GM21390 (cell line): ENCODE measurements around the gene MRNIP.
A peak's percentile ranks its signal among the peaks of the same experiment; 100 is the strongest.

Source experiments
- ATAC-seq: cut with Tn5 transposase; IDR thresholded peaks from one replicate; pipeline ENCODE4 v1.9.1; 2021; ENCODE audit not compliant: unreplicated experiment

Gene MRNIP

DNA sequence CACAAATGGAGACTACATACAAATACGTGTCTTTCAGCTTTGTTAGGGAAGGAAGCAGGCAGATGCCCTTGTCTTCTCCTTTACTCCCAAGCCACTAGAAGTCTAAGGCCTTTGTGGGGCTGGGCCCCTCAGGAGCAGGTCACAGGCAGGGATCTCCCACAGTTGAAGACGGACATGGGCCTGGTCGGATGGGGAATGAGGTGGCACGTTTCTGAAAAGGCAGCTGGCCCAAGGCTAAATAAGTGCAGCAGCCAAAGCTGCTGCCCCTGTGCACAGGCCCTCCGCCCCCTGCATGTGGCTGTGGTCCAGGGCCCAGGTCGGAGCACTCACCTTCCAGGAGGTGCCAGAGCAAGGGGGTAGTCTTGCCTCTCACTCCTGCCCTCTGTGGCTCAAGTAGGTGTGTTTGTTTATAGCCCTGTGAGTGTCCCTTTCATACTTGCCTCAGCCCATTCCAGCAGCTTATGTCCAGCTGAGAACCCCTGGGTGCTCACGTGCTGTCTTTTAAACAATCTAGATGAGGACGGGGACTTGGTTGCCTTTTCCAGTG lies 36.1 kb downstream of the MRNIP start:
- ATAC-seq: no peak

GRCh38 chr5:179822059-179822432 lies 36.6 kb downstream of the MRNIP start:
- no peak for ATAC-seq

DNA sequence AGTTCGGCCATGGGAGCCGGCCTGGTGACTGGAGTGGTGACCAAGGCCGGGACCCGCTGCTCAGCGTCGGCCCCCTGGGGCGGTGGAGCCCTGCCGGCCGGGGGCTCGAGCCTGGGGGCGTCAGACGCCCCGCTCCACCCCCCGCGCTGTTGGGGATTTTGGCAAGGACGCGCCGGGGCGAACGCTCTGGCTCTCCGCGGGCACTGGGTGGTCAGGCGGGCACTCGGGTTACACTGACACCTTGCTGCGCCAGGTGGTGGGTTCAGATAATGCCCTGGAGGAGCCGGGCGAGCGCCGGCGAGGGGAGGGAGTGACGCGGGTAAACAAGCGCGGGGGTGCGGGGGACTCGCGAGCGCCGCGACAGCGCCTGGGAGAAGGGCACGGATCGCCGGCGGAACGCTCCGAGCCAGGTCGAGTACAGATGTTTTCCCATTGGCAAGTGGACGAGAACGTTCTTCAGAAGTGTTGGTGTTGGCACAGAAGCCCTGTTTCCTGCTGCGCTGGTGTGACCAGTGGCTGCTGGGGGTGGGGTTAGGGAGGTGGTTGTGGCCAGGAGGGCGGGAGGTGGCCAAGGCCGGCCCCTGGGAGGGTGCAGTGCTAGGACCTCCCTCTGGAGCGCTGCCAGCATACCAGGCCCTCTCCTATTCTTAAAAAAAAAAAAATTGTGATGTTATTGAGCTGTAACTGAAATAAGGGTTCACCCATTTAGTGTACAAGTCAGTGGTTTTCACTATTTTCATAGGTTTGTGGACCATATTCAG lies 37.1 kb downstream of the MRNIP start:
- peak; percentile 50 for ATAC-seq

DNA sequence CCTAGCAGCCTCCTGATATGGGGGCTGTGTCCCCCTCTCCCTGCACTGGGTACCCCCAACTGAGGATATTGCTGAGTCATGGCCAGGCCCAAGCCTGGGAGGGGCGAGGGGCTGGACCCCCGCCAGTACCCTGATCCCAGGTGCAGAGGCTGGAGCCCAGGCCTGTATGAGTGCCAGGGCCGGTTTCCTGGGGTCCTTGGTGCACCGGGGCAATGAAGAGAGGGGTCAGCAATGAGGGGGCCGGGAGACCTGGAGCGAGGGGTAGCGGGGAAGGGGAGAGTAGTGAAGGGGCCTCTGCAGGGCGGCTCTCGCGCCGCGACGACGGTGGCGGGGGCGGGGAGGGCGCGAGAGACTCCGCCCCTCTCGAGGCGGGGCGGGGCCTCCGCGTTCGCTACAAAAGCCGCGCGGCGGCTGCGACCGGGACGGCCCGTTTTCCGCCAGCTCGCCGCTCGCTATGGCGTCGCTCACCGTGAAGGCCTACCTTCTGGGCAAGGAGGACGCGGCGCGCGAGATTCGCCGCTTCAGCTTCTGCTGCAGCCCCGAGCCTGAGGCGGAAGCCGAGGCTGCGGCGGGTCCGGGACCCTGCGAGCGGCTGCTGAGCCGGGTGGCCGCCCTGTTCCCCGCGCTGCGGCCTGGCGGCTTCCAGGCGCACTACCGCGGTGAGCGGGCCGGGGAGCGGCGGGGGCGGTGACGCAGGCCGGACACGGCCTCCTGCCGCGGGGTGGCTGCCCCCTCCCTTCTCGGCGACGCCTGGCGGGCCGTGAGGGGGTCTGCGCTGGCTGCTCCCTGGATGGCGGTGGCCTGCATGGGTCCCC lies 37.9 kb downstream of the MRNIP start, which contains the start of gene SQSTM1:
TSS of gene SQSTM1 (plus strand) at position 423 of the 815 bp plus-strand sequence. CDS start at position 455, 32 bp downstream.
- ATAC-seq: peak; percentile 43

GRCh38 chr5:179820127-179820482 lies 38.5 kb downstream of the MRNIP start:
- no peak for ATAC-seq

DNA sequence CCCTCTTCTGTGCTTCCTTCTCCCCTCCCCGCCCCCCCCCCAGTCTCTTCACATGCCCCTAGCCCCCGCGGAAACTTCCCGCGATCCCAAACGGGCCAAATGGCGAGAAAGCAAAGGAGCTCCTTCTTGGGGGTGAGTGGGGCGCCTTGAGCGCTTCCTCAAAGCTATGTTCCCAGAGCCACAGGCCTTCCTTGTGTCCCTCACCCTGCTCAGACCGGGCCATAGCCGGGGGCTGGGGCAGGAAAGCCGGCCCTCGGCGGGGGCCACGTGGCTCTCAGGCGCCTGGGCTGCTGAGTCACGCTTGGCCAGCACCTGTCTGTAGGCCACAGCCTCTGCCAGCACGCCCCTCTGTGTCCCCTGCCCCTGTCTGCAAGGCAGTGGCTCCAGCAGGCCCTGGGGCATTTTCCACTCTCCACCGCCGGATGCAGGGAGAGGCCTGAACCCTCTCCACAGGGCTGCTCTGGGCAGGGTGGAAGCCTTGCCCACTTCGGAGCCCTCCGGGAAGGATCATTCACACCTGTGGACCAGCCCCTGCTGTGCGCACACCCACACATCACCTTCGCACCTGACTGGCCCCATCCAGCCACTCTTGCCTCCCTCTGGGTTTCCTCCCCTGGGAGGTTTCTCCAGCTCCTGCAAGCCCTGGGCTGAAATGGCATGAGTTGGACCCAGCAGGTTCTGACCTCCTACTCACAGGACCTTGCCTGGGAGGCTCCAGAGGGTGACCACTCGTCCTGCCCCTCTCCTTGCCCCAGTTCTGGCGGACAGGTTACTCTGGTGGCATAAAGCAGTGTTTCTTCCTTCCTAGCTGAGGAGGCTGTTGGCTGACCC lies 39.1 kb downstream of the MRNIP start:
- no peak for ATAC-seq

- ATAC-seq: peak; percentile 54
Measured at GRCh38 chr5:179818746-179819295, 39.8 kb downstream of the MRNIP start.

DNA sequence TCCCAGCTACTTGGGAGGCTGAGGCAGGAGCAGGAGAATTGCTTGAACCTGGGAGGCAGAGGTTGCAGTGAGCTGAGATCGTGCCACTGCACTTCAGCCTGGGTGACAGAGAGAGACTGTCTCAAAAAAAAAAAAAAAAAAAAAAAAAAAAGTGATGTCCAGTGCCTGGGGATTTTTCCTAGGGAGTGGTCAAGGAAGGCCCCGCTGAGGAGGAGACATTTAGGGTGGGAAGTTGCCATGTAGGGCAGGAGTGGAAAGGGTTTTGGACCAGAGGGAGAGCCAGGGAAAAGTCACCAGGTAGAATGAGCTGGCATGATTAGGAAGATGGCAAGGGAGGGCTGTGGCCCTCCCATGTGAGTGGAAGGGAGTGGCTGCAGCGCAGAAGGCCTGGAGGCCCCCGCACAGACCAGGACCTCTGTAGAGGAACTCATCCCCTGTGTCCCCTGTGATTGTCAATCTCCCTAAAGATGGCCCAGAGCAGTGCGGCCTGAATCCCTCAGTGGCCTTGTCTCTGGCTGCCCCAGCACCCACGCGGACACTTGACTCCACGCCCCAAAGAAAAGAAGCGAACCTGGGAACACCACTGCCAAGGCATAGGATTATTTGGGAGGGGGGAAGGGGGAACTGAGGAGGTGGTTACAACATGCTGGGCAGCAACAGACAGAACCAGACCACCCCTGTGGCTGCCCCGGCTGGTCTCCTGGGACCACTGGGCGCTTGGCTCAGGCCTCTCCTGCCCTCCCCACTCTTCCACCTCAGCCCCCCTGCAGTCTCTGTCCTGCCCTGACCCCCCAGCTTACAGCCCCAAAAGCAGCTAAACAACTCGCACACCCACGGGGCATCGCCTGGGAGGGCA lies 40.5 kb downstream of the MRNIP start:
- ATAC-seq: no peak

DNA sequence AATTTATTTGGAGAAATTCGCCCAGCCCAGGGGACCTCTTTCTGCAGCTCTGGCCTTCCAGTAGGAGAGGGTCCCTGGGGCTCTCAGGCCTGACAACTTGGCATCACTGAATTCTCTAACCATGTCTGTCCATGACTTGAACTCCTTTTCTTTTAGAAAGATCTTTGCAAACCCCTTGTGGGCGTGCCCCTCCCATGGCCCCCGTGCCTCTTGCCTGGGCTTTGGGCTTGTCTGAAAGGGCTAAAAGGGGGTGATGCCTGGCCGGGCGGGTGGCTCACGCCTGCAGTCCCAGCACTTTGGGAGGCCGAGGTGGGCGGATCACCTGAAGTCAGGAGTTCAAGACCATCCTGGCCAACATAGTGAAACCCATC lies 41.2 kb downstream of the MRNIP start:
- no peak for ATAC-seq

- no peak for ATAC-seq
Measured at GRCh38 chr5:179816796-179817469, 41.7 kb downstream of the MRNIP start.

DNA sequence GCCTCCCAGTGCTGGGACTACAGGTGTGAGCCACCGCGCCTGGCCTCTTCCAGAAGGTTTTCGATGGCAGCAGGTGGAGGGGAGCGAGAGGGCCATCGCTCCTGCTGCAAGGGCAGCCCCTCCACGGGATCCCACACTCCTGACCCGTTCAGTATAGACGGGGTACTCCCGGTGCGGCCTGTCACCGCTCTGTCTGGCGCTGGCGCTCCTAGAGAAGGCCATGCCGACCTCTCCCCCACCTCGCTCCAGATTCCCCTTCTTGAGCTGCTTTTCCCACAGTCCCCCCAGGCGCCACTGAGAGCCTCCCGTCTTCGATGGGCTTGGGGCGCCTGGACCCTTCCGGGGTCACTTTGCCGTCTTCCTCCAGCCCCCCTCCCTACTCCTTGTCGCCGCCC lies 42.2 kb downstream of the MRNIP start:
- no peak for ATAC-seq

DNA sequence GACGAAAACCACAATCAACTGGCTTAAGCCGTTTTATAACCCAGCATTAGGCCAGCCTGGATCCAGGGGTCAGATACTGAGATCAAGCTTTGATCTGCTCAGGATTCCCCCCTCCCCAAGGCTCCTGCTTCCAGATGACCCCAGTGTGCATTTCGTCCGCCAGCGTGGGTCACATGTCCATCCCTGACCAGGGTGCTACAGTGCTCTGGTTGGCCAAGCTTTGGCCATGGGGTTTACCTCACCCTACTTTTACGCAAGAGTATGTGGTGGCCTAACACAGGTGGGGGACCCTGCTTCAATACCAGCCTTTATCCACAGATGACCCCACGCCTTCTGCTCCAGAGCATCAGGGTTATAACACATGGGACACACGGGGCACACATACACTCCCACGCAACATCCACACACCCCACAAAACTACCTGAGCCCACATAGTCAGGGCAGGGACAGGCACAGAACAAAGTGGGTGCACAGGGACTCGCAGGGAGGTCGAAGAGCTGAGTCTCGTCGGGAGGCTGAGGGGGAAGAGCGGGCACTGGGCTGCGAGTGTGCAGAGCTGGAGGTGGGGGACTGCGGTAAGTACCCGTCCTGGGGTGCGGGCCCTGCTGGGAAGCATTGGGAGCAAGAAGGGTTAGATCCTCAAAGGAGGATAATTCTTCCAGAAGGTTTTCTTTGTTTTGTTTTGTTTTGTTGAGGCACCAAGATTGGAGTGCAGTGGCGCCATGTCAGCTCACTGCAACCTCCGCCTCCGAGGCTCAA lies 42.9 kb downstream of the MRNIP start:
- no peak for ATAC-seq

- ATAC-seq: no peak
Measured at GRCh38 chr5:179814090-179814489, 44.5 kb downstream of the MRNIP start.

DNA sequence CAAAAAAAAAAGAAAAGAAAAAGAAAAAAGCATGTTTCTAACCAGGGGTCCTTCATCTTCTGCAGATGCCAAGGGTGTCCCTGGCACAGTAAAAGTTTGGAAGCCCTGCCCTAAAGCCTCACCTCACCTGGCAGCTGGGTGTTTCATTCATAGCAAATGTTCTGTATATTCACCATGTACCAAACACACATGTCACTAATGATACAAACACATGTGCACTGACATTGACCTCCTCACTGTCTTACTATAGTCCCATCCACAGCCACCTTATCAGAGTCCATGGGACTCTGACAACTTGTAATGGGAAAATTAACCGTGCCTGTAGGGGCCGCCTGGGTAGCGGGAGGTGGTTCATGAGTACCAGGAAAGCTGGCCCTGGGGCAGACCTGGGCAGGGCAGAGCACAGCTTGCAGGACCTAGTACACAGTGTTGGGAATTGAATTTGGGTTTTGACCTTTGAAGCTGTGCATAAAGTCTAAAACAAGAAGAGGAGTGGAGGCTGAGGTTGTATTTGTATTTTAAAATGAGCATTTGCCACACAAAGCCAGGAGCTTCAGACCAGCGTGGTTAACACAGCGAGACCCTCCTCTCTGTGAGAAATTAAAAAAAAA lies 45.5 kb downstream of the MRNIP start:
- no peak for ATAC-seq

- ATAC-seq: no peak
Measured at GRCh38 chr5:179812135-179812825, 46.3 kb downstream of the MRNIP start.

DNA sequence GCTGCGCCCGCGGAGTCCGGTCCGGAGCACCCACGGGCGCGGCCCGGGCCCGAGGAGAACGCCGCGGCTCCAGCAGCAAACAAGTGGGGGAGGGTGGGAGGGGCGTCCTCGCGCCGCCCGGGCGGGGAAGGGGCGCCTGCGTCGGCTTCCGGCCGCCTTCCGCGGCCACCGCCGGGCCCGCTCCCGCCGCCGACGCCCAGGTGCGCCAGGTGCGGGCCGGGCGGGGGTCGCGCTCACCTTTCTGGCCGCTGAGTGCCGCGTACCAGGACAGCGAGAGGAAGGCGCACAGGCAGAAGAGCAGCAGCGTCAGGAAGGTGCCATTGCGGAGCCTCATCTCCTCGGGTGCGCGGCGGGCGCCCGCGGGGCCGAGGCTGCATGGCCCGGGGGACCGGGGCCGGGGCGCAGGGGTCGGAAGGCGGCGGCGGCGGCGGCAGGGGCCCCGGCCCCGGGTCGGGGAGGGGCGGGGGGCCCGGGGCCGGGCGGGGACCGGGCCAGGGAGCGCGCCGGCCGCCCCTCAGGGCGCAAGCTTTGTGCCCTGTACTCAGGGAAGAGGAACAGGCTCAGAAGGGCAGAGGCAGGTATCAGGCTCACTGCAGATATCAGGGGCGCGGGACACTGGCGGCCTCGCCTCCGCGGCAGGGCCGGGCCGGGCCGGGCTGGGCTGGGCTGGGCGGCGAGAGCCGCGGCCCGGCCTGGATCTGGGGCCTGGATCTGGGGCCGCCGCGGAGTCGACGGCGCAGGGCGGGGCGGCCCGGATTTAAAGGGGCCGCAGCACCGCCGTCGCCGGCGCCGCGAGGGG lies 52.2 kb downstream of the MRNIP start, which contains the start of gene MGAT4B:
TSS of gene MGAT4B (minus strand) at position 617 of the 799 bp plus-strand sequence. CDS start at position 334, 283 bp downstream.
- peak; percentile 71 for ATAC-seq
